ENCODE results near the gene CYB561D2. TPM values are rescaled to one million over a fixed set of nuclear protein-coding genes. Genes with fewer than 3 reads are reported as not detected.
A peak's percentile ranks its signal among the peaks of the same experiment; 100 is the strongest.

CYB561D2 gene
- total and polyA plus RNA-seq, 10 of the 15 experiments (the other 5 are each of a cell fraction or from before 2014, with no cell fraction given): 7.6 to 39.2 (median 18.8) TPM

DNA sequence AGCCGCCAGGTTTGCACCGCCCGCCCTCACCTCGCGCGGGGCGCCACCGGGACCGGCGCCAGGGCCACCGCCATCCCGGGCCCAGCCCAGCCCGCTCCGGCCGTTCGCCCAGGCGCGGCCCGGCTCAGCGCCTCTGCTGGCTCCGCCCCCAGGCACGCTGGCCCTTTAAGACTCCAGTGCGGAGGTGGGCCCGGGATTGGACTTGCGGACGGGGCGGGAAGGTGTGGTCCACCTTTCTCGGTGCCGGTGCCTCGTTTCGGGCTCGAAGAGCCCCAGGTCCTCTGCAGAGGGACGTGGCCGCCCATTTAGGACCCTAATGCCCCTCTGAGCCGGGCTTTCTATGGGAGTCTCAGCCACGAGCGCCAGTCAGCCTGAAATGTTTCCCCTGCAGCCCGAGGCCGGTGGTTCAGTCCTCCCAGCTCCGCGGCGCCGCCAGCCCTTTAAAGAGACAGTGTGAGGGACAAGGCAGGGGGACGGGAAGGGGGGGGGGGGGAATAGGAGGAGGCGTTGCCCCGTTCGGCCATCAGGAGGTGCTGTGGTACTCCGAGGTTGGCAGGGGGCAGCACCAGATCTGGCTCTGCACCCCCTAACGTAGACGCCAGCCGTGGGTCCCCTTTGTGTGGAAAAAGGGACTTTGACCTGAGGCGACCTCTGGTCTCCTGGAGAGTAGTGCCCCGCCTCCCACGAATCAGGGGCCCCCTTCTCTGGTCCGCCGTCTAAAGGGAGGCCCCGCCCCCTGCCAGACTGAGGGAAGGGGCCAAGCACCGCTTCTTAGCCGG, 29.1 kb upstream of the CYB561D2 start (continued):
- peak; percentile 95 for TF ChIP-seq NBN (IDR thresholded peaks at IDR 0.05)
- no peak for TF ChIP-seq BRCA1 (IDR thresholded peaks at IDR 0.05; ENCODE audit: low read depth, low read length)
- TF ChIP-seq CHD1 (IDR thresholded peaks at IDR 0.05; ENCODE audit: low read depth, low read length): peak; percentile 99
- TF ChIP-seq, protein P1, sequence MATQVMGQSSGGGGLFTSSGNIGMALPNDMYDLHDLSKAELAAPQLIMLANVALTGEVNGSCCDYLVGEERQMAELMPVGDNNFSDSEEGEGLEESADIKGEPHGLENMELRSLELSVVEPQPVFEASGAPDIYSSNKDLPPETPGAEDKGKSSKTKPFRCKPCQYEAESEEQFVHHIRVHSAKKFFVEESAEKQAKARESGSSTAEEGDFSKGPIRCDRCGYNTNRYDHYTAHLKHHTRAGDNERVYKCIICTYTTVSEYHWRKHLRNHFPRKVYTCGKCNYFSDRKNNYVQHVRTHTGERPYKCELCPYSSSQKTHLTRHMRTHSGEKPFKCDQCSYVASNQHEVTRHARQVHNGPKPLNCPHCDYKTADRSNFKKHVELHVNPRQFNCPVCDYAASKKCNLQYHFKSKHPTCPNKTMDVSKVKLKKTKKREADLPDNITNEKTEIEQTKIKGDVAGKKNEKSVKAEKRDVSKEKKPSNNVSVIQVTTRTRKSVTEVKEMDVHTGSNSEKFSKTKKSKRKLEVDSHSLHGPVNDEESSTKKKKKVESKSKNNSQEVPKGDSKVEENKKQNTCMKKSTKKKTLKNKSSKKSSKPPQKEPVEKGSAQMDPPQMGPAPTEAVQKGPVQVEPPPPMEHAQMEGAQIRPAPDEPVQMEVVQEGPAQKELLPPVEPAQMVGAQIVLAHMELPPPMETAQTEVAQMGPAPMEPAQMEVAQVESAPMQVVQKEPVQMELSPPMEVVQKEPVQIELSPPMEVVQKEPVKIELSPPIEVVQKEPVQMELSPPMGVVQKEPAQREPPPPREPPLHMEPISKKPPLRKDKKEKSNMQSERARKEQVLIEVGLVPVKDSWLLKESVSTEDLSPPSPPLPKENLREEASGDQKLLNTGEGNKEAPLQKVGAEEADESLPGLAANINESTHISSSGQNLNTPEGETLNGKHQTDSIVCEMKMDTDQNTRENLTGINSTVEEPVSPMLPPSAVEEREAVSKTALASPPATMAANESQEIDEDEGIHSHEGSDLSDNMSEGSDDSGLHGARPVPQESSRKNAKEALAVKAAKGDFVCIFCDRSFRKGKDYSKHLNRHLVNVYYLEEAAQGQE (IDR thresholded peaks at IDR 0.05; ENCODE audit: low read depth, low read length): no peak
- TF ChIP-seq, protein P2, sequence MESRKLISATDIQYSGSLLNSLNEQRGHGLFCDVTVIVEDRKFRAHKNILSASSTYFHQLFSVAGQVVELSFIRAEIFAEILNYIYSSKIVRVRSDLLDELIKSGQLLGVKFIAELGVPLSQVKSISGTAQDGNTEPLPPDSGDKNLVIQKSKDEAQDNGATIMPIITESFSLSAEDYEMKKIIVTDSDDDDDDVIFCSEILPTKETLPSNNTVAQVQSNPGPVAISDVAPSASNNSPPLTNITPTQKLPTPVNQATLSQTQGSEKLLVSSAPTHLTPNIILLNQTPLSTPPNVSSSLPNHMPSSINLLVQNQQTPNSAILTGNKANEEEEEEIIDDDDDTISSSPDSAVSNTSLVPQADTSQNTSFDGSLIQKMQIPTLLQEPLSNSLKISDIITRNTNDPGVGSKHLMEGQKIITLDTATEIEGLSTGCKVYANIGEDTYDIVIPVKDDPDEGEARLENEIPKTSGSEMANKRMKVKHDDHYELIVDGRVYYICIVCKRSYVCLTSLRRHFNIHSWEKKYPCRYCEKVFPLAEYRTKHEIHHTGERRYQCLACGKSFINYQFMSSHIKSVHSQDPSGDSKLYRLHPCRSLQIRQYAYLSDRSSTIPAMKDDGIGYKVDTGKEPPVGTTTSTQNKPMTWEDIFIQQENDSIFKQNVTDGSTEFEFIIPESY (IDR thresholded peaks at IDR 0.05): peak; percentile 71
- TF ChIP-seq SIN3A (IDR thresholded peaks at IDR 0.05; ENCODE audit: low read depth, low read length): no peak; the same call in 1 of the 2 replicates
- peak; percentile 84 for TF ChIP-seq RB1 (IDR thresholded peaks at IDR 0.05; ENCODE audit: borderline replicate concordance)
- TF ChIP-seq, protein P3, sequence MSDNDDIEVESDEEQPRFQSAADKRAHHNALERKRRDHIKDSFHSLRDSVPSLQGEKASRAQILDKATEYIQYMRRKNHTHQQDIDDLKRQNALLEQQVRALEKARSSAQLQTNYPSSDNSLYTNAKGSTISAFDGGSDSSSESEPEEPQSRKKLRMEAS (IDR thresholded peaks at IDR 0.05; ENCODE audit: low read depth, low read length): 0 out of 2 replicates have a peak, but pooled peaks have one; percentile 3
- no peak for TF ChIP-seq SRF (IDR thresholded peaks at IDR 0.05; ENCODE audit: low read depth in 2 of 2, low read length in 2 of 2)
- TF ChIP-seq, protein P4, sequence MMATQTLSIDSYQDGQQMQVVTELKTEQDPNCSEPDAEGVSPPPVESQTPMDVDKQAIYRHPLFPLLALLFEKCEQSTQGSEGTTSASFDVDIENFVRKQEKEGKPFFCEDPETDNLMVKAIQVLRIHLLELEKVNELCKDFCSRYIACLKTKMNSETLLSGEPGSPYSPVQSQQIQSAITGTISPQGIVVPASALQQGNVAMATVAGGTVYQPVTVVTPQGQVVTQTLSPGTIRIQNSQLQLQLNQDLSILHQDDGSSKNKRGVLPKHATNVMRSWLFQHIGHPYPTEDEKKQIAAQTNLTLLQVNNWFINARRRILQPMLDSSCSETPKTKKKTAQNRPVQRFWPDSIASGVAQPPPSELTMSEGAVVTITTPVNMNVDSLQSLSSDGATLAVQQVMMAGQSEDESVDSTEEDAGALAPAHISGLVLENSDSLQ (IDR thresholded peaks at IDR 0.05): peak; percentile 10; the same call in 1 of the 2 replicates
- TF ChIP-seq ZBED1 (IDR thresholded peaks at IDR 0.05; ENCODE audit: borderline replicate concordance): no peak
- TF ChIP-seq FOS (IDR thresholded peaks at IDR 0.05; ENCODE audit: borderline replicate concordance, extremely low read depth, insufficient read length): no peak
- TF ChIP-seq, protein P5, sequence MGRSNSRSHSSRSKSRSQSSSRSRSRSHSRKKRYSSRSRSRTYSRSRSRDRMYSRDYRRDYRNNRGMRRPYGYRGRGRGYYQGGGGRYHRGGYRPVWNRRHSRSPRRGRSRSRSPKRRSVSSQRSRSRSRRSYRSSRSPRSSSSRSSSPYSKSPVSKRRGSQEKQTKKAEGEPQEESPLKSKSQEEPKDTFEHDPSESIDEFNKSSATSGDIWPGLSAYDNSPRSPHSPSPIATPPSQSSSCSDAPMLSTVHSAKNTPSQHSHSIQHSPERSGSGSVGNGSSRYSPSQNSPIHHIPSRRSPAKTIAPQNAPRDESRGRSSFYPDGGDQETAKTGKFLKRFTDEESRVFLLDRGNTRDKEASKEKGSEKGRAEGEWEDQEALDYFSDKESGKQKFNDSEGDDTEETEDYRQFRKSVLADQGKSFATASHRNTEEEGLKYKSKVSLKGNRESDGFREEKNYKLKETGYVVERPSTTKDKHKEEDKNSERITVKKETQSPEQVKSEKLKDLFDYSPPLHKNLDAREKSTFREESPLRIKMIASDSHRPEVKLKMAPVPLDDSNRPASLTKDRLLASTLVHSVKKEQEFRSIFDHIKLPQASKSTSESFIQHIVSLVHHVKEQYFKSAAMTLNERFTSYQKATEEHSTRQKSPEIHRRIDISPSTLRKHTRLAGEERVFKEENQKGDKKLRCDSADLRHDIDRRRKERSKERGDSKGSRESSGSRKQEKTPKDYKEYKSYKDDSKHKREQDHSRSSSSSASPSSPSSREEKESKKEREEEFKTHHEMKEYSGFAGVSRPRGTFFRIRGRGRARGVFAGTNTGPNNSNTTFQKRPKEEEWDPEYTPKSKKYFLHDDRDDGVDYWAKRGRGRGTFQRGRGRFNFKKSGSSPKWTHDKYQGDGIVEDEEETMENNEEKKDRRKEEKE (IDR thresholded peaks at IDR 0.05): peak; percentile 99
- peak; percentile 76 for TF ChIP-seq RUNX3 (IDR thresholded peaks at IDR 0.05; ENCODE audit: low read length)
- TF ChIP-seq EZH2 (IDR thresholded peaks at IDR 0.05; ENCODE audit: borderline replicate concordance, control insufficient read depth, low read depth, low read length): no peak

Data from GM12878 (cell line).